ENCODE results near the gene GFRA1.

DNA sequence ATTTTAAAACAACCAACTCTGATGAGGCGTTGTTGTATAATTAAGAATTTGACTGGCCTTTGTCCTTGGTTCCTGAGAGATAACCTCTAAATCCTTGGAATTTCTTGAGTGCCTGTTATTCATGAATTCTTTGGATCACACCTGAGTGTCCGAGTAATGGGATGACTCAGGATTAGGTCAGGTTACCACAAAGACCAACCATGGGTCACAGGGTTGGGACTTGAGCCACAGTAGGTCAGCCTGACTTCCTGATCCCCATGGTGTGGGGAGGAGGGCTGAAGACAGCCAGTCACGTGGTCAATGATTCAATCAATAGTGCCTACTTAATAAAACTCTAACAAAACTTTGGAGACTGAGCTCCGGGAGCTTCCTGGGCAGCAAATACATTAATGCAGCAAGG is 192.5 kb downstream of the GFRA1 start:
- TF ChIP-seq, protein P1, sequence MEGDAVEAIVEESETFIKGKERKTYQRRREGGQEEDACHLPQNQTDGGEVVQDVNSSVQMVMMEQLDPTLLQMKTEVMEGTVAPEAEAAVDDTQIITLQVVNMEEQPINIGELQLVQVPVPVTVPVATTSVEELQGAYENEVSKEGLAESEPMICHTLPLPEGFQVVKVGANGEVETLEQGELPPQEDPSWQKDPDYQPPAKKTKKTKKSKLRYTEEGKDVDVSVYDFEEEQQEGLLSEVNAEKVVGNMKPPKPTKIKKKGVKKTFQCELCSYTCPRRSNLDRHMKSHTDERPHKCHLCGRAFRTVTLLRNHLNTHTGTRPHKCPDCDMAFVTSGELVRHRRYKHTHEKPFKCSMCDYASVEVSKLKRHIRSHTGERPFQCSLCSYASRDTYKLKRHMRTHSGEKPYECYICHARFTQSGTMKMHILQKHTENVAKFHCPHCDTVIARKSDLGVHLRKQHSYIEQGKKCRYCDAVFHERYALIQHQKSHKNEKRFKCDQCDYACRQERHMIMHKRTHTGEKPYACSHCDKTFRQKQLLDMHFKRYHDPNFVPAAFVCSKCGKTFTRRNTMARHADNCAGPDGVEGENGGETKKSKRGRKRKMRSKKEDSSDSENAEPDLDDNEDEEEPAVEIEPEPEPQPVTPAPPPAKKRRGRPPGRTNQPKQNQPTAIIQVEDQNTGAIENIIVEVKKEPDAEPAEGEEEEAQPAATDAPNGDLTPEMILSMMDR (IDR thresholded peaks at IDR 0.05), result no peak
- TF ChIP-seq POLR2A (IDR thresholded peaks at IDR 0.05) (no peak), POLR2AphosphoS5 (IDR thresholded peaks at IDR 0.05) (no peak)
